ENCODE results near the gene SLC5A11. TPM values are rescaled to one million over a fixed set of nuclear protein-coding genes. Genes with fewer than 3 reads are reported as not detected.

The SLC5A11 gene
- total RNA-seq, 1 donor from 2014 or later: not detected

DNA sequence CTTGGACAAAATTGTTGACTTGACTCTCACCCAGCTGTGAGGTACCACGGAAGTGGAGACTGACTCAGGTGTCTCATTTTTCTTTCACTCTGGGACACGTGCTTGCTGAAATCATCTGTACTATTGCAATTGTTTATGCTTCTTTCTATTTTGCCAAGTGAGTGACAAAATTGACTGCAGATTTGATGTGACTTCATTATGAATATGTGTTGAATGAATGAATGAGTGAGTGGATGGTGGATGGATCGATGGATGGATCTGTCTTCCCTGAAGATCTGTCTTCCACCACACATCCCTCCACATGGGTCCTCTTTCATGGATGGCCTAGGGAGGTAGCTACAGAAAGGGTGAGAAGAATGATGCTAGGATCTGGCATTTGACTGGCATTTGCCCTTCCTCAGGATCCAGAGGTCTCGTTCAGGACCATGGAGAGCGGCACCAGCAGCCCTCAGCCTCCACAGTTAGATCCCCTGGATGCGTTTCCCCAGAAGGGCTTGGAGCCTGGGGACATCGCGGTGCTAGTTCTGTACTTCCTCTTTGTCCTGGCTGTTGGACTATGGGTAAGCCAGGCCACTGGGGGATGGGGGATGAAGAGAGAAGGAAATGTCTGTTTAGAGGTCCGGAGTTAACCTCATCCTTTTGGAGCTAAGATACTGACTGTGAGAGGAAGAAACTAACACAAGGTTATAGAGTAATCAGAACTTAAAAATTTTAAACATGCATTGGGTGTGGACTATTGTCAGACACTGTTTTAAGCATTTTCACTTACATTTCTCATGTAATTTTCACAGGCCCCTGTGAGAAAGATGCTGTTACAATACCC is 12.7 kb downstream of the SLC5A11 start:
- TF ChIP-seq, protein P1, sequence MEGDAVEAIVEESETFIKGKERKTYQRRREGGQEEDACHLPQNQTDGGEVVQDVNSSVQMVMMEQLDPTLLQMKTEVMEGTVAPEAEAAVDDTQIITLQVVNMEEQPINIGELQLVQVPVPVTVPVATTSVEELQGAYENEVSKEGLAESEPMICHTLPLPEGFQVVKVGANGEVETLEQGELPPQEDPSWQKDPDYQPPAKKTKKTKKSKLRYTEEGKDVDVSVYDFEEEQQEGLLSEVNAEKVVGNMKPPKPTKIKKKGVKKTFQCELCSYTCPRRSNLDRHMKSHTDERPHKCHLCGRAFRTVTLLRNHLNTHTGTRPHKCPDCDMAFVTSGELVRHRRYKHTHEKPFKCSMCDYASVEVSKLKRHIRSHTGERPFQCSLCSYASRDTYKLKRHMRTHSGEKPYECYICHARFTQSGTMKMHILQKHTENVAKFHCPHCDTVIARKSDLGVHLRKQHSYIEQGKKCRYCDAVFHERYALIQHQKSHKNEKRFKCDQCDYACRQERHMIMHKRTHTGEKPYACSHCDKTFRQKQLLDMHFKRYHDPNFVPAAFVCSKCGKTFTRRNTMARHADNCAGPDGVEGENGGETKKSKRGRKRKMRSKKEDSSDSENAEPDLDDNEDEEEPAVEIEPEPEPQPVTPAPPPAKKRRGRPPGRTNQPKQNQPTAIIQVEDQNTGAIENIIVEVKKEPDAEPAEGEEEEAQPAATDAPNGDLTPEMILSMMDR (IDR thresholded peaks at IDR 0.05; ENCODE audit: partially characterized antibody, unreplicated experiment): no peak
- Mint-ChIP-seq H3K4me1 (ENCODE audit: low read depth, unreplicated experiment) (no peaks in the 10 kb centered on the region), H3K27ac (ENCODE audit: unreplicated experiment) (no peak overlapping the region), H3K27me3 (ENCODE audit: unreplicated experiment) (no peaks in the 10 kb centered on the region), H3K36me3 (ENCODE audit: unreplicated experiment) (no peaks in the 10 kb centered on the region), H3K9me3 (ENCODE audit: unreplicated experiment) (no peaks in the 10 kb centered on the region), H3K4me3 (ENCODE audit: unreplicated experiment) (no peak overlapping the region)
- no peak for DNase-seq

DNA sequence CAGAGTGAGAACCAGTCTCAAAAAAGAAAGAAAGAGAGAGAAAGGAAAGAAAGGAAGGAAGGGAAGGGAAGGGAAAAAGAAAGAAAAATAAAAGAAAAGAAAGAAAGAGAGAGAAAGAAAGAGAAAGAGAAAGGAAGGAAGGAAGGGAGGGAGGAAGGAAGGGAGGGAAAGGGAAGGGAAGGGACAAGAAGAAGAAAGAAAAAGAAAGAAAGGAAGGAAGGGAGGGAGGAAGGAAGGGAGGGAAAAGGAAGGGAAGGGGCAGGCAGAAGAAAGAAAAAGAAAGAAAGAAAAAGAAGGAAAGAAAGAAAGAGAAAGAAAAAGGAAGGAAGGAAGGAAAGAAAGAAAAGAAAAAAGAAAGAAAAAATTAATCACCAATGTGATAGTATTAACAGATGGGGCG is 15.7 kb downstream of the SLC5A11 start:
- Mint-ChIP-seq H3K4me3 (ENCODE audit: unreplicated experiment) (no peak overlapping the region), H3K27me3 (ENCODE audit: unreplicated experiment) (no peaks in the 10 kb centered on the region), H3K27ac (ENCODE audit: unreplicated experiment) (no peak overlapping the region), H3K4me1 (ENCODE audit: low read depth, unreplicated experiment) (no peaks in the 10 kb centered on the region), H3K36me3 (ENCODE audit: unreplicated experiment) (no peaks in the 10 kb centered on the region), H3K9me3 (ENCODE audit: unreplicated experiment) (no peaks in the 10 kb centered on the region)
- TF ChIP-seq, protein P1 (IDR thresholded peaks at IDR 0.05; ENCODE audit: partially characterized antibody, unreplicated experiment): no peak
- no peak for DNase-seq

GRCh38 chr16:24863582-24864437 is 18.0 kb downstream of the SLC5A11 start:
- Mint-ChIP-seq H3K27me3 (ENCODE audit: unreplicated experiment) (no peaks in the 10 kb centered on the region), H3K9me3 (ENCODE audit: unreplicated experiment) (no peaks in the 10 kb centered on the region), H3K4me3 (ENCODE audit: unreplicated experiment) (no peak overlapping the region), H3K4me1 (ENCODE audit: low read depth, unreplicated experiment) (no peaks in the 10 kb centered on the region), H3K36me3 (ENCODE audit: unreplicated experiment) (no peaks in the 10 kb centered on the region), H3K27ac (ENCODE audit: unreplicated experiment) (no peak overlapping the region)
- DNase-seq: no peak
- TF ChIP-seq, protein P1 (IDR thresholded peaks at IDR 0.05; ENCODE audit: partially characterized antibody, unreplicated experiment): no peak

- Mint-ChIP-seq H3K9me3 (ENCODE audit: unreplicated experiment) (peaks cover 3% of the 10 kb centered on the region), H3K4me1 (ENCODE audit: low read depth, unreplicated experiment) (no peaks in the 10 kb centered on the region), H3K27ac (ENCODE audit: unreplicated experiment) (no peak overlapping the region), H3K4me3 (ENCODE audit: unreplicated experiment) (no peak overlapping the region), H3K36me3 (ENCODE audit: unreplicated experiment) (no peaks in the 10 kb centered on the region), H3K27me3 (ENCODE audit: unreplicated experiment) (no peaks in the 10 kb centered on the region)
- TF ChIP-seq, protein P1 (IDR thresholded peaks at IDR 0.05; ENCODE audit: partially characterized antibody, unreplicated experiment): no peak
- DNase-seq: no peak
Measured at GRCh38 chr16:24869033-24869432, 23.3 kb downstream of the SLC5A11 start.

Data from glutamatergic neuron (in vitro differentiated cells).